Hepatocyte (in vitro differentiated cells): Measurements from ENCODE around the gene SLC44A1.

Source experiments
- EZH2 ChIP-seq: fragments of 200-600 bp; sonication (generic); IDR thresholded peaks from 2 replicates; pipeline ENCODE4 v1.6.1; 2016; ENCODE audit warnings: antibody characterized with exemption, mild to moderate bottlenecking, borderline replicate concordance
- EZH2phosphoT487 ChIP-seq: fragments of 200-600 bp; sonication (generic); IDR thresholded peaks from one replicate; pipeline ENCODE4 v1.6.1; 2018; ENCODE audit warnings: antibody characterized with exemption, mild to moderate bottlenecking, low read depth, moderate library complexity; ENCODE audit not compliant: unreplicated experiment, severe bottlenecking
- TF ChIP-seq, protein P1 (sequence below): fragments of 200-600 bp; sonication (generic); IDR thresholded peaks from 2 replicates; pipeline ENCODE4 v1.5.1; 2016; ENCODE audit warnings: antibody characterized with exemption, mild to moderate bottlenecking; ENCODE audit not compliant: poor library complexity

DNA sequence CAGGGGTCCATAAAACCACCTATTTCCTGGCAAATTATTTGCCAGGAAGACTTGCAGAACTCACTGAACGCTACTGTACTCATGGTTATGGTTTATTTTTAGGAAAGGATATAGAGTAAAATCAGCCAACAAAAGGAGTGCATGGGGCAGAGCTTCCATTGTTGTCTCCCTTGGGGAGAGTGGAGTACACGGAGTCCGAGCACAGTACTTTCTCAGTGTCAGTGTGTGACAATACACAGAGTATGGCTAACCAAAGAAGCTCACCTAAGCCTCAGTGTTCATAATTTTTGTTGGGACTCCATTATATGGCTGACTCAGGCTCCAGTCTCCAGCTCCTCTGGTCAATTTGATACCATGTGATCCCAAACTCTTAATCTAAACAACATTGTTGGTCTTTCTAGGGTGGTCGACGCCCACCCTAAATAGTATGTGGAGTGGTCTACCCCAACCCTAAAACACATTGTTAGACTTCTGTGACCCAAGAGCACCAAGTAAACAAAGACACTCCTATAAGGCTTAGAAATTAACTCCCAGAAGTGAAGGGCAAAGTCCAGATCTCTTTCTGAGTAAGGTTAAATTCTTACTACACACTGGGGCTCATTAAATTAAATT lies 74.9 kb downstream of the SLC44A1 start:
- TF ChIP-seq, protein P1, sequence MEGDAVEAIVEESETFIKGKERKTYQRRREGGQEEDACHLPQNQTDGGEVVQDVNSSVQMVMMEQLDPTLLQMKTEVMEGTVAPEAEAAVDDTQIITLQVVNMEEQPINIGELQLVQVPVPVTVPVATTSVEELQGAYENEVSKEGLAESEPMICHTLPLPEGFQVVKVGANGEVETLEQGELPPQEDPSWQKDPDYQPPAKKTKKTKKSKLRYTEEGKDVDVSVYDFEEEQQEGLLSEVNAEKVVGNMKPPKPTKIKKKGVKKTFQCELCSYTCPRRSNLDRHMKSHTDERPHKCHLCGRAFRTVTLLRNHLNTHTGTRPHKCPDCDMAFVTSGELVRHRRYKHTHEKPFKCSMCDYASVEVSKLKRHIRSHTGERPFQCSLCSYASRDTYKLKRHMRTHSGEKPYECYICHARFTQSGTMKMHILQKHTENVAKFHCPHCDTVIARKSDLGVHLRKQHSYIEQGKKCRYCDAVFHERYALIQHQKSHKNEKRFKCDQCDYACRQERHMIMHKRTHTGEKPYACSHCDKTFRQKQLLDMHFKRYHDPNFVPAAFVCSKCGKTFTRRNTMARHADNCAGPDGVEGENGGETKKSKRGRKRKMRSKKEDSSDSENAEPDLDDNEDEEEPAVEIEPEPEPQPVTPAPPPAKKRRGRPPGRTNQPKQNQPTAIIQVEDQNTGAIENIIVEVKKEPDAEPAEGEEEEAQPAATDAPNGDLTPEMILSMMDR, result no peak
- TF ChIP-seq EZH2phosphoT487 (no peak), EZH2 (no peak)
